Transverse colon (tissue), 4 donors: ENCODE results near the gene RGS6. TPM values are rescaled to one million over a fixed set of nuclear protein-coding genes. Genes with fewer than 3 reads are reported as not detected.

Experiments
- DNase-seq: peaks from one replicate; pipeline ENCODE4 v3.0.0-alpha.2; 2019
- H3K27ac ChIP-seq, 4 donors: fragments of 200-600 bp; sonication (generic); 2 replicates each; pipeline ENCODE4 v1.5.1; 2016 to 2018; ENCODE audit warnings: inconsistent platforms in 4 of 4
- H3K27me3 ChIP-seq: fragments of 200-600 bp; sonication (generic); 2 replicates; pipeline ENCODE4 v1.5.1; 2017; ENCODE audit warnings: inconsistent platforms
- H3K36me3 ChIP-seq, 4 donors: fragments of 200-600 bp; sonication (generic); 2 replicates each; pipeline ENCODE4 v1.5.1; 2017 to 2019; ENCODE audit warnings: inconsistent platforms in 4 of 4
- H3K4me1 ChIP-seq, 4 donors: fragments of 200-600 bp; sonication (generic); 2 replicates each; pipeline ENCODE4 v1.5.1; 2017 to 2020; ENCODE audit warnings: inconsistent platforms in 4 of 4
- H3K4me3 ChIP-seq, 4 donors: fragments of 200-600 bp; sonication (generic); 1 replicate in 1 of 4; 2 replicates in 3 of 4; pipeline versions ENCODE4 v1.5.1 to v1.6.1; 2017 to 2019; ENCODE audit warnings: inconsistent platforms in 4 of 4
- H3K9me3 ChIP-seq, 2 donors: fragments of 200-600 bp; sonication (generic); 2 replicates each; pipeline ENCODE4 v1.5.1; 2017 to 2019; ENCODE audit warnings: inconsistent platforms in 2 of 2
- CTCF ChIP-seq, 5 experiments: fragments of 200-600 bp in 3 of 5; fragments of 450-650 bp in 2 of 5; sonication (generic) in 3 of 5; IDR thresholded peaks; 1 replicate in 2 of 5; 2 replicates in 3 of 5; pipeline ENCODE4 v1.5.1; 2016 to 2017; ENCODE audit warnings: antibody characterized with exemption in 5 of 5, inconsistent platforms in 3 of 5, mild to moderate bottlenecking in 2 of 5, moderate library complexity in 1 of 5
- EP300 ChIP-seq: sonication (generic); formaldehyde crosslinking; IDR thresholded peaks from one replicate; pipeline ENCODE4 v1.6.1; 2017; ENCODE audit warnings: antibody characterized with exemption, low read depth
- POLR2A ChIP-seq: fragments of 450-650 bp; IDR thresholded peaks from one replicate; pipeline ENCODE4 v1.6.1; 2016; ENCODE audit warnings: antibody characterized with exemption, mild to moderate bottlenecking, moderate library complexity
- POLR2AphosphoS5 ChIP-seq, 3 donors: sonication (generic); formaldehyde crosslinking; IDR thresholded peaks; one replicate each; pipeline ENCODE4 v1.6.1; 2016; ENCODE audit warnings: antibody characterized with exemption in 3 of 3
- WGBS, 2 donors: methylation state at CpG; one replicate each; pipeline ENCODE4 v1.1.5; 2018; ENCODE audit warnings: low coverage in 1 of 2; 5-methylcytosine and 5-hydroxymethylcytosine counted together
- in situ Hi-C, 4 donors: fragments of 200-750 bp; cut with MboI; loops; one replicate each; pipeline versions ENCODE4 v1.15.0 to v1.15.1; 2017; ENCODE audit warnings: low sequenced_read_pairs in 3 of 4, low pct_ligation_motif_present in 1 of 4, low pct_unique_long_range_greater_than_20kb in 1 of 4
- intact Hi-C: fragments of 100-400 bp; cut with DNase I; formaldehyde crosslinking; loops from one replicate; pipeline ENCODE4 v1.15.1; 2023; ENCODE audit warnings: low total_unique reads
- total RNA-seq, 4 donors: library from RNA; depleted of rRNA; stranded (reverse); fragments of >200 nt; gene quantifications; one replicate each; pipeline ENCODE4 v1.1.0, GENCODE V29; 2016

The RGS6 gene
- total RNA-seq, 4 donors from 2014 or later: 0.41 to 0.48 TPM; not detected in 2

- no peaks in the 10 kb centered on the region for H3K4me1 ChIP-seq
- H3K4me3 ChIP-seq: no peak overlapping the region
- H3K27ac ChIP-seq: no peak overlapping the region
- no peaks in the 10 kb centered on the region for H3K27me3 ChIP-seq
- intact Hi-C loops: no loop called here
- DNase-seq: no peak
- WGBS, 2 donors: 83 to 90% methylated on average over 1 of the region's 1 CpG
- no peaks in the 10 kb centered on the region for H3K36me3 ChIP-seq
- H3K9me3 ChIP-seq: no peaks in the 10 kb centered on the region
- no peak for TF ChIP-seq POLR2A
- in situ Hi-C loops: no loop called here
Observed at GRCh38 chr14:72576258-72576657, 644.0 kb downstream of the RGS6 start.

GRCh38 chr14:72577521-72577920 is 645.3 kb downstream of the RGS6 start:
- no peak overlapping the region for H3K4me3 ChIP-seq
- WGBS, 2 donors: 67 to 87% methylated on average over 1 to 5 of the region's 5 CpGs
- TF ChIP-seq POLR2AphosphoS5 (IDR thresholded peaks at IDR 0.05): no peak
- no peak for TF ChIP-seq EP300
- TF ChIP-seq POLR2A: no peak
- no peak for TF ChIP-seq CTCF (IDR thresholded peaks at IDR 0.05)
- DNase-seq: no peak
- in situ Hi-C loops: no loop called here
- no peaks in the 10 kb centered on the region for H3K9me3 ChIP-seq
- no peak overlapping the region for H3K27ac ChIP-seq
- no peaks in the 10 kb centered on the region for H3K27me3 ChIP-seq
- intact Hi-C loops: no loop called here
- H3K4me1 ChIP-seq: no peaks in the 10 kb centered on the region
- H3K36me3 ChIP-seq: no peaks in the 10 kb centered on the region

GRCh38 chr14:72578514-72578913 is 646.3 kb downstream of the RGS6 start:
- no peaks in the 10 kb centered on the region for H3K9me3 ChIP-seq
- H3K36me3 ChIP-seq: no peaks in the 10 kb centered on the region
- in situ Hi-C loops: no loop called here

GRCh38 chr14:72582582-72582981 is 650.4 kb downstream of the RGS6 start:
- TF ChIP-seq EP300: no peak
- no peak for TF ChIP-seq CTCF (IDR thresholded peaks at IDR 0.05)
- TF ChIP-seq POLR2A: no peak
- no peak for TF ChIP-seq POLR2AphosphoS5 (IDR thresholded peaks at IDR 0.05)
- H3K27me3 ChIP-seq: no peaks in the 10 kb centered on the region
- no peaks in the 10 kb centered on the region for H3K4me1 ChIP-seq
- no peak overlapping the region for H3K27ac ChIP-seq
- in situ Hi-C loops (no loop called here), intact Hi-C loops (no loop called here)
- WGBS, 2 donors: 100% methylated on average over 1 of the region's 1 CpG; no CpG with 5 or more reads in 1 of the 2 donors
- no peak overlapping the region for H3K4me3 ChIP-seq
- no peak for DNase-seq
- H3K9me3 ChIP-seq: no peaks in the 10 kb centered on the region
- H3K36me3 ChIP-seq: no peaks in the 10 kb centered on the region

More at GRCh38 chr14:72578514-72578913, 646.3 kb downstream of the RGS6 start:
- DNase-seq: no peak
- TF ChIP-seq EP300 (no peak), POLR2A (no peak), POLR2AphosphoS5 (IDR thresholded peaks at IDR 0.05) (no peak), CTCF (IDR thresholded peaks at IDR 0.05) (no peak)
- WGBS, 2 donors: 89 to 90% methylated on average over 4 to 5 of the region's 5 CpGs
- intact Hi-C loops: no loop called here
- Histone ChIP-seq H3K4me1 (no peaks in the 10 kb centered on the region), H3K27me3 (no peaks in the 10 kb centered on the region), H3K27ac (no peak overlapping the region), H3K4me3 (no peak overlapping the region)
